Right ventricle myocardium superior (tissue), 1 donor: ENCODE results near the gene UBLCP1. TPM values are rescaled to one million over a fixed set of nuclear protein-coding genes. Genes with fewer than 3 reads are reported as not detected.
"Not testable (repeated sequence)": the region's sequence is repeated elsewhere in the genome, so short reads cannot be mapped to it uniquely, and the experiment has no call there.

ENCODE experiments used
- ATAC-seq: fragments of 200-7000 bp; cut with Tn5 transposase; one replicate; pipeline ENCODE4 v1.9.1; 2020; ENCODE audit warnings: mild to moderate bottlenecking; ENCODE audit not compliant: poor library complexity
- DNase-seq: peaks from one replicate; pipeline ENCODE4 v3.0.0-alpha.2; 2020
- intact Hi-C: fragments of 100-400 bp; cut with DNase I; formaldehyde crosslinking; loops from one replicate; pipeline ENCODE4 v1.11.2; 2022
- total RNA-seq: library from RNA; stranded (reverse); fragmentation: NEBNext Ultra II Directional; extraction: Animal tissue kit (Norgen Biotek cat#: 25700); gene quantifications from one replicate; pipeline ENCODE4 v1.2.1, GENCODE V29; 2021
- donor health status: DM: no; HTN: yes; CAD: no; lungs with severe emphysema.

The UBLCP1 gene
- total RNA-seq, 1 donor from 2014 or later, result 13.3 TPM

DNA sequence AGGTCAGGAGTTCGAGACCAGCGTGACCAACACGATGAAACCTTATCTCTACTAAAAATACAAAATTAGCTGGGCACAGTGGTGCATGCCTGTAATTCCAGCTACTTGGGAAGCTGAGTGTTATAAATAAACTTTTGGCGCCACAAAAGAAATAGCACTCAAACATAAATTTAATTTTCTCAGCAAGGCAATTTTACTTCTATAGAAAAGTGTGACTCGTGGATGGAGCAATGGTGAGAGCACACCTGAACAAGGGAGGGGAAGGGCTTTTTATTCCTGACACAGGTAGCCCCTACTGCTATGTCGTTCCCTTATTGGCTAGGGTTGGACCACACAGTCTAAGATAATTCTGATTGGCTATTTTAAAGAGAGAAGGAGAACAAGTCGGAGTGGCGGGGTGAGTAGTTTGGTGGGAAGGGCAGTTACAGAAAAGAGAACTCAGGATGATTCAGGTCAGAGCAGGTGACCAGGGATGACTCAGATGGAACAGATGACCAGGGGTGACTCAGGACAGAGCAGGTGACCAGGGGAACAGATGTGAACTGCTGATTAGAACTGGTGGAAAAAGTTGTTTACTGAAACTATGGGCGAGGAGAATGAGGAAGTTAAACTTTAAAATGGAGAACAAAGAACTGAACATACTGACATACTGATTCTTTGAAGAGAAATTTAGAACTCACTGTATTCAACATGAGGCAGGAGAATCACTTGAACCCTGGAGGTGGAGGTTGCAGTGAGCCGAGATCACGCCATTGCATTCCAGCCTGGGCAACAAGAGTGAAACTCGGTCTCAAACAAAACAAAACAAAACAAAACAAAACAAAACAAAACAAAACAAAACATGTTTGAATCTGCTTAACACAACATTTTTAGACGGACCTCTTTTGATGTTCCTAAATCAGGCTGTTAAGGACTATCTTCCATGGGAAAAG is 39.1 kb downstream of the UBLCP1 start:
- DNase-seq, intact Hi-C loops, ATAC-seq: not testable (repeated sequence)

DNA sequence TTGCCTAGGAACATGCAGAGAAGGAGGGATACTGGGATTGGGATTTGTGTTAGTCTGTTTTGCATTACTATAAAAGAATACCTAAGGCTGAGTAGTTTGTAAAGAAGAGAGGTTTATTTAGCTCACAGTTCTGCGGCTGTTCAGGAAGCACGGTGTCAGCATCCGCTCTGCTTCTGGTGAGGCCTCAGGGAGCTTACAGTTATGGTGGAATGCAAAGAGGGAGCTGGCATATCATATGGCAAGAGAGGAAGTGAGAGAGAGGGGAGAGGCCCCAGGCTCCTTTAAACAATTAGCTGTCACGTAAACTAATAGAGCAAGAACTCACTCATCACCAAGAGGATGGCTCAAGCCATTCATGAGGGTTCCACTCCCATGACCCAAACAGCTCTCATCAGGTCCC is 40.2 kb downstream of the UBLCP1 start:
- ATAC-seq (no peak), DNase-seq (no peak)
- intact Hi-C loops, result no loop called here

DNA sequence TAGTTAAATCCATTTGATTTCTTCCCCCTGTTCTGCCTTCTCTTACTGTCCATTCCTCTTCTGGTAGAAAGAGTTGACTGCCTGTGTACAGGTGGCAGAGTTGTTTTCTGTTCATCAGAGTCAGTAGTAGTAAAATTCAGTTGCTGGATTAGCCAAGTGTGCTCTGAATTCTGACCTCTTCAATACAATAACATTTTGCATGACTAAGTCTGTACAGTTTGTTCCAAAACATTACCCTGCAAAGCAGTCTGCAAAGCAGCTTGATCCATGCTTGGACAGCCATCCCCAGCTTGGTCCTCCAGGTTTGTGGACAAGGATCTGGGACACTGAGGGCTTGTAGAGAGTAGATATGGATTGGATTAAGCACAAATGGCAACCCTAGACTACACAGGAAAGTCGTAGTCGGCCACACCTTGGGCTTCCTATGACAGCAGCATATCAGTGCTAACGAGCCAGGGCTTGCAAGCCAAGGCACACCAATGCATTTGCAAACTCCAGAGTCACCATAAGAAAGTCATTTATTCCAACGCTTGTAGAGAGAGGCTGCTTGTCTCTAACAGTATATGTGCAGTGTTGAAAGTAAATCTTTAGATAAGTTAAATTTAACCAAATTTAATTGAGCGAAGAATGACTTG is 42.0 kb downstream of the UBLCP1 start:
- ATAC-seq (no peak), DNase-seq (no peak)
- intact Hi-C loops, result no loop called here

DNA sequence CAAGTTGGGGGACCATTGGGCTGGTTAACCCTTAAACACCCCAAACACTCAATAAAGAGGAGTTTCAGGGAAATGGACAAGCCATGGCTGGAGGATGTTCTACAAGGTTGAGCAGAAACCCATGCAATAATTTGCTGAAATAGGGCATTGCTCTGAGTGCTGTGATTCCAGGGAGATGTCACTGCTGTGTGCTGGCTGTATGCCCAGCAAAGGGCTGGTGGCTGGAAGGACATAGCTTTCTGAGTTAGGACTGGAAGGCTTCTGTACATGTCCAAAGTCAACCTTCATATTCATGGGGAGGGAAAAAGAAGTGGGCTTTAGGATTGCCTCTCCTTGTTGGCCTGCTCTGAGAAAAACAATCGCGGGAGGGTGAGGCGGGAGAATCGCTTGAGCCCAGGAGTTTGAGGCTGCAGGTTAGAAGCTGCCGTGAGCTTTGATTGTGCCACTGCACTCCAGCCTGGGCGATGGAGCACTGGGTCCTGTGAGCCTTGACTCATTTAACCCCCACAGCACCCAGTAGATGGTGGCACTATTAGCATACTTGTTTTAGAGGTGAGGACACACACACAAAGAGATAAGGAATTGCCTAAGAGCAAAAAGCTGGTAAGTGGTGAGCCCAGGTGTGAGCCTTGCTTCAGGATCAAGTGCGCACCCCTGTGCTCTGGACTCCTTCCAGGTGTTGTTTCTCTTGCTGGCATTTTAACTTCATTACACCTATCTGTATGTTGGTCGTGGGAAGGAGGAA is 46.8 kb downstream of the UBLCP1 start:
- peak; percentile 64 for ATAC-seq
- DNase-seq, result no peak
- intact Hi-C loops, result no loop called here

- no peak for ATAC-seq
- DNase-seq, result no peak
- intact Hi-C loops, result no loop called here
These were observed 47.4 kb downstream of the UBLCP1 start for GRCh38 chr5:159310511-159310910.

- ATAC-seq, result no peak
- DNase-seq, result no peak
- intact Hi-C loops, result no loop called here
These were observed 48.0 kb downstream of the UBLCP1 start for GRCh38 chr5:159311063-159311462.

GRCh38 chr5:159313197-159313596 is 50.1 kb downstream of the UBLCP1 start:
- intact Hi-C loops, result no loop called here
- DNase-seq, result no peak
- no peak for ATAC-seq

GRCh38 chr5:159316519-159317383 is 53.7 kb downstream of the UBLCP1 start:
- intact Hi-C loops, result loop anchor here (5.0 kb wide), 1 partner anchor 159 kb away; no protein-coding TSS in a partner anchor
- peak; percentile 45 for ATAC-seq
- no peak for DNase-seq

- no peak for DNase-seq
- intact Hi-C loops, result loop anchor here (5.0 kb wide), 1 partner anchor 161 kb away; no protein-coding TSS in a partner anchor
- ATAC-seq, result no peak
These were observed 54.8 kb downstream of the UBLCP1 start for GRCh38 chr5:159317849-159318248.

DNA sequence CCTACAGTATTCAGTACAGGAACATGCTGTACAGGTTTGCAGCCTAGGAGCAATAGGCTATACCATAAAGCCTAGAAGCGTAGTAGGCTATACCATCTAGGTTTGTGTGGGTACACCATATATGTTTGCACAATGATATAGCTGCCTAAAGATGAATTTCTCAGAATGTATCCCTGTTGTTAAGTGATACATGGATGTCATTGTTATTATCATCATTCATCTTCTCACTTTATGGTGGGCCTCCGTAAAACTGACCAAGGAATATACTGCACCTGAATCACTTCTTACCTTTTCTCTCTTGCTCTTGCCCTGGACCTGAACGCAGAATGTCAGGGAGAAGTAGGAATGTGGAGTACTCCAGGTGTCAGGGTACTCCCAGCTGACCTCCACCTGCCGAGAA is 55.4 kb downstream of the UBLCP1 start:
- intact Hi-C loops, result loop anchor here (5.0 kb wide), 1 partner anchor 161 kb away; no protein-coding TSS in a partner anchor
- no peak for DNase-seq
- no peak for ATAC-seq

DNA sequence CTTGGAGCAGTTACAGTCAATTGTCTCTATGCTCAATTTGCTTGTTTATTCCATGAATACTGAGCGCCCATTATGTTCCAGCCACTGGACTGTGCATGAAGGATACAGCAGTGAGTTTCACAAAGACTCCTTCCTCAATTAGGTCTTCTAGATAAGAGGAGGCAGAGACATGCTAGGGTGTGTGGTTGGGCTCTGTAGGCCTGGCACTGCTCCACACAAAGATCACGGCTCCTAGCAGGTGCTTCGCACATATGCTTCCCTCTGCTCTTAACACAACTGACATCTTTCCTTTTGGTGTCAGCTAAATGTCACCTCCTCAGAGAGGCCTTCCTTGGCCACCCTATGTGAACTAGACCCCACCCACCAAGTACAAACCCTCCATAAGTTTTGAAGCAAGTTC is 56.3 kb downstream of the UBLCP1 start:
- DNase-seq (no peak), ATAC-seq (no peak)
- intact Hi-C loops, result loop anchor here (5.0 kb wide), 1 partner anchor 162 kb away; no protein-coding TSS in a partner anchor

- ATAC-seq (no peak), DNase-seq (no peak)
- intact Hi-C loops, result loop anchor here (5.0 kb wide), 1 partner anchor 163 kb away; no protein-coding TSS in a partner anchor
These were observed 56.7 kb downstream of the UBLCP1 start for GRCh38 chr5:159319832-159320231.

DNA sequence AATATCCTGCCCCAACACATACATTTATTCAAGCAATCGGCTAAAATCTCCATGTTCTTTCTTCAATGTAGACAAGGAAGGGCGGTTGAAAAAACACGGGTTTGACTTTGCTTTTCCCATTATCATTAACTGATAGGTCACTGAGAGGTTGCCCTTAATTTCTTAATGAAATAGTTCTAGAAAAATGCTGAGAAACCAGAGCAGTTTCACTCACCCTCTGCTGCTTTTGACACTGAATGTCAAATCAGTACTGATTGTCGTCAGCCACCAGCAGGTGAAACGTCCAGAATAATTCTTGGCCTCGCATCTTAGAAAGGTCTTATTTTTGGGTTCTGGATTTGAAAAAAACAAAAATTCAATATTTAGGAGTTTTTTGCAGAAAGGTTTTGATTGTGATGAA is 59.1 kb downstream of the UBLCP1 start:
- DNase-seq, result no peak
- ATAC-seq, result no peak
- intact Hi-C loops, result no loop called here

- DNase-seq (no peak), ATAC-seq (no peak)
- intact Hi-C loops, result no loop called here
These were observed 61.1 kb downstream of the UBLCP1 start for GRCh38 chr5:159324102-159324755.

- intact Hi-C loops, result no loop called here
- no peak for ATAC-seq
- DNase-seq, result no peak
These were observed 61.9 kb downstream of the UBLCP1 start for GRCh38 chr5:159324986-159325385.

DNA sequence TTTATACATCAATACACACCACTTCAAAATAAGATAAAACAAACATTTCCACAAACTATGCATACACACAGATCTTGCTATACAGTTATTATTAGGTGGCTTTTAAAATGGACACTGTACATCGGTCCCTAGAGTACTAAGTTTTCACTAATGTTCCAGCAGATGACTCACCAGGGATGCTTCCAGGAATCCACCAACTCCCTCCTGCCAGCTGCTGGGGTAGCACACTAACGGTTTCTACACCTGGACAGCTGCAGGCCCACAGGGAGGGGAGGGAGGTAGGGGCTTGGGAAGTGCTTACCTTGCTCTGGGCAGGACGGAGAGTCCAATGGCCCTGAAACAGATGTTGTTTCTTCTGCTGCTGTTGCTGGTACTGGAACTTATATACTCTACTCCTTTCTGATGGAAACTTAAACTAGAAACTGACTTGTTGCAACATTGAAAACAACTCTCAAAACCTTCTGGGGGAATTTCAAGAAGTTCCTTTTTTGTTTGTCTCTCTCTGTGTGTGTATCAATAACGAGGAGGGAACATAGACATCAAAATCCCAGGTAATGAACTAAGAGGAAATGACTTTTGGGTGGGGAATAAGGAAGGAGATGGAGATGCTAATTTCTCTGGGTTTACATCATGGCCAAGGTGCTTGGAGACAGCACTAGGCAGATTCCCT is 67.2 kb downstream of the UBLCP1 start, which contains the start of gene IL12B:
TSS of gene IL12B (minus strand) at position 357 of the 670 bp plus-strand sequence. CDS start 3,705 bp downstream, outside the sequence.
- no peak for DNase-seq
- intact Hi-C loops, result no loop called here
- ATAC-seq, result no peak
